ENCODE results near the gene SPAG5. TPM values are rescaled to one million over a fixed set of nuclear protein-coding genes. Genes with fewer than 3 reads are reported as not detected.

SPAG5 gene
- total and polyA plus RNA-seq, 9 of the 15 experiments (the other 6 are each of a cell fraction or from before 2014, with no cell fraction given), result 94.4 to 286 (median 151) TPM

DNA sequence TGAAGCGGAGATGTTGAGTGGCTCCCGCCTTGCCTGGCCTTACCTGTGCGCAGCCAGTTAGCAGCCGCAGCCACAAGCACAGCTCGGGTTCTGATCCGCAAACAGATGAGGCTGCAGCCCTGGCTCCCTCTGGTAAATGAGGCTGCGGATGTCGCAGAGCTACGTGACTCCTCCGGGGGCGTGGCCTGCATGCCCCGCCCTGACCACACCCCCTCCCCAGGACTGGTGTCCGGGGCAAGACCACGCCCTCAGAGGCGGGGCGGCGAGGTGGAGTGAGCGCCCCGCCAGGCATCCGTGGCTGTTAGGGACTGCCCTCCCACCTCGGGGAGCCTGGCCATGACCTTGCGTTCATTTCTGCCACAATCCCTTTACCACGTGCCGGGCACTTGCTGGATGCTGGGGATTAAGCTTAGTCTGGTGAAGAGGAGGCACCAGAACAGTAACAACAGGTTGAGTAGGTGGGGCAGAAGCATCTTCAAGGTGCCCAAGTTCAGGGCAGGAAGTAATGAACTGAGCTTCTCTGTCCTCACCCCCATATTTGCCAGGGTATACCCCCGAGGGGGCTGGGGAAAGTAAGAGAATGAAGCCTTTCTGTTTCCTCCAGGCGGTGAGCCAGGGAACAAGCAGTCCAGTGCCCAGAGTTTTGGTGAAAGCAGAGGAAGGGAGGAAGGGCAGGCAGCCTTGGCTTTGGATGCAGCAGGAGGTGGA is 21.9 kb downstream of the SPAG5 start, which contains the start of gene ALDOC (continued):
- TF ChIP-seq MLLT1 (IDR thresholded peaks at IDR 0.05) (peak in 1 of 2 experiments; percentile 32; a peak in 1 of 4 replicates), TEAD1 (CRISPR knock-in tag; IDR thresholded peaks at IDR 0.05) (no peak), RFX7 (CRISPR knock-in tag; IDR thresholded peaks at IDR 0.05) (no peak), POLR3A (IDR thresholded peaks at IDR 0.05; ENCODE audit: borderline replicate concordance, extremely low read depth, insufficient read depth, insufficient read length) (no peak), NFRKB (IDR thresholded peaks at IDR 0.05; ENCODE audit: low read depth) (peak; percentile 75; the same call in 1 of the 2 replicates), ZNF449 (CRISPR knock-in tag; IDR thresholded peaks at IDR 0.05) (no peak), KDM1A (IDR thresholded peaks at IDR 0.05) (no peak), BRD4 (IDR thresholded peaks at IDR 0.05) (no peak), MECOM (CRISPR knock-in tag; IDR thresholded peaks at IDR 0.05) (0 out of 2 replicates have a peak, but pooled peaks have one; percentile 45), NFYB (IDR thresholded peaks at IDR 0.05; ENCODE audit: extremely low read depth, insufficient read length) (no peak), HEY1 (CRISPR knock-in tag; IDR thresholded peaks at IDR 0.05; ENCODE audit: borderline replicate concordance) (no peak), ESRRA (IDR thresholded peaks at IDR 0.05; ENCODE audit: borderline replicate concordance, low read depth) (peak; percentile 91), TSC22D4 (tag; IDR thresholded peaks at IDR 0.05) (no peak), SRSF3 (IDR thresholded peaks at IDR 0.05; ENCODE audit: insufficient read depth, low read length) (no peak), U2AF1 (optimal IDR thresholded peaks at IDR 0.05; ENCODE audit: low read depth, low read length) (no peak), ASH1L (IDR thresholded peaks at IDR 0.05; ENCODE audit: borderline replicate concordance, low read depth, partially characterized antibody) (no peak), ZFX (CRISPR knock-in tag; IDR thresholded peaks at IDR 0.05) (no peak), SRSF1 (IDR thresholded peaks at IDR 0.05; ENCODE audit: low read depth, low read length) (no peak), NR2C1 (IDR thresholded peaks at IDR 0.05) (no peak), NR2C1 (tag; IDR thresholded peaks at IDR 0.05) (peak; percentile 76), TARDBP (IDR thresholded peaks at IDR 0.05) (no peak), ZNF699 (CRISPR knock-in tag; IDR thresholded peaks at IDR 0.05; ENCODE audit: insufficient replicate concordance) (no peak), MYBL2 (IDR thresholded peaks at IDR 0.05; ENCODE audit: low read depth) (no peak), MYBL2 (CRISPR knock-in tag; IDR thresholded peaks at IDR 0.05; ENCODE audit: borderline replicate concordance) (no peak), EHMT2 (IDR thresholded peaks at IDR 0.05) (no peak), SNIP1 (IDR thresholded peaks at IDR 0.05; ENCODE audit: low read depth) (no peak), NUFIP1 (IDR thresholded peaks at IDR 0.05; ENCODE audit: partially characterized antibody) (no peak), CBX8 (IDR thresholded peaks at IDR 0.05; ENCODE audit: borderline replicate concordance, extremely low read depth, low read depth, low read length, poor library complexity, severe bottlenecking) (no peak)

Measured in K562 (cell line).